Upper lobe of right lung (tissue), 1 donor: ENCODE results near the gene LRRC36. TPM values are rescaled to one million over a fixed set of nuclear protein-coding genes. Genes with fewer than 3 reads are reported as not detected.

Experiments
- ATAC-seq: fragments of 200-7000 bp; cut with Tn5 transposase; one replicate; pipeline ENCODE4 v1.9.1; 2020; ENCODE audit warnings: mild to moderate bottlenecking, moderate library complexity
- DNase-seq: peaks from one replicate; pipeline ENCODE4 v3.0.0-alpha.2; 2020
- H3K27ac ChIP-seq: fragments of 200-600 bp; one replicate; pipeline ENCODE4 v1.8.0; 2022
- H3K27me3 ChIP-seq: fragments of 200-600 bp; one replicate; pipeline ENCODE4 v1.8.0; 2022; ENCODE audit warnings: mild to moderate bottlenecking
- H3K36me3 ChIP-seq: fragments of 200-600 bp; one replicate; pipeline ENCODE4 v1.8.0; 2022
- H3K4me1 ChIP-seq: fragments of 200-600 bp; one replicate; pipeline ENCODE4 v1.8.0; 2022
- H3K4me3 ChIP-seq: fragments of 200-600 bp; one replicate; pipeline ENCODE4 v1.8.0; 2022; ENCODE audit warnings: mild to moderate bottlenecking
- H3K9me3 ChIP-seq: fragments of 200-600 bp; one replicate; pipeline ENCODE4 v1.8.0; 2022
- intact Hi-C: fragments of 100-400 bp; cut with DNase I; formaldehyde crosslinking; loops from one replicate; pipeline ENCODE4 v1.11.0; 2022
- total RNA-seq: library from RNA; stranded (reverse); fragmentation: NEBNext Ultra II Directional; extraction: Animal tissue kit (Norgen Biotek cat#: 25700); gene quantifications from one replicate; pipeline ENCODE4 v1.2.1, GENCODE V29; 2021
- TF ChIP-seq, protein P1 (sequence below): fragments of 200-600 bp; IDR thresholded peaks from one replicate; pipeline ENCODE4 v1.8.0; 2022; ENCODE audit warnings: antibody characterized with exemption
- donor health status: DM: no; HTN: yes; CAD: no; lungs with severe emphysema.

Gene LRRC36
- total RNA-seq, 1 donor from 2014 or later = 27.4 TPM

DNA sequence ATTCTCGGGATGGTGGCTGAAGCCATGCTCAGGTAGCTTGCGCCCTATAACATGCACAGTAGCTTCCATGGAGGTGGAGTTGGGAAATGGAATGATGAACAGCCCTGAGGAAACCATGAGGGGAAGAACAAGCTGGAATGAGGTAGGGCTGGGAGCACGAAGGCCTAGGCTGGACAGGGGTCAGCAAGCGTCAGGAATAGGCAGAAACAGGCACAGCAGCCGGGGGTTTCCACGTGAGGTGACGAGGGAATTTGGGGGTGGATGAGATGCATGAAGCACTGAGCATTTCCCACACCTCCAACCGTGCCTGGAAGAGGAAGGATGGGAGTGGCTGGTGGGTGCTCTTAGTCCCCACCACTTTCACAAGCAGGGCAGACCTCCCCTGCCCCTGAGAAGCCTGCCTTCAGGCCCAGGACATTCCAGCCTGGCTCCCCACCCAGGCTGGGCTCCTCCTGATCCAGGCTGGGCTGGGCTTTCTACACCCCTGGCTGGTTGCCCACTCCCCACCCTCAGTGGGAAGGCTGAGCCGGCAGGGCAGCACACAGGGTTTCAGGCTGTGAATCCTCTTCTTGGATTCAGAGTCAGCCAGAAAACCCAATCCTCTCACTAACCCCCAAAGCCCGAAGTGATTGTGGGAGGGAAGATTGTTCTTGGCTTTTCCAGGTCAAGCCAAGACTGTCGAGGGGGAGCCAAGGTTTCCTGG lies 25.4 kb upstream of the LRRC36 start:
- TF ChIP-seq, protein P1, sequence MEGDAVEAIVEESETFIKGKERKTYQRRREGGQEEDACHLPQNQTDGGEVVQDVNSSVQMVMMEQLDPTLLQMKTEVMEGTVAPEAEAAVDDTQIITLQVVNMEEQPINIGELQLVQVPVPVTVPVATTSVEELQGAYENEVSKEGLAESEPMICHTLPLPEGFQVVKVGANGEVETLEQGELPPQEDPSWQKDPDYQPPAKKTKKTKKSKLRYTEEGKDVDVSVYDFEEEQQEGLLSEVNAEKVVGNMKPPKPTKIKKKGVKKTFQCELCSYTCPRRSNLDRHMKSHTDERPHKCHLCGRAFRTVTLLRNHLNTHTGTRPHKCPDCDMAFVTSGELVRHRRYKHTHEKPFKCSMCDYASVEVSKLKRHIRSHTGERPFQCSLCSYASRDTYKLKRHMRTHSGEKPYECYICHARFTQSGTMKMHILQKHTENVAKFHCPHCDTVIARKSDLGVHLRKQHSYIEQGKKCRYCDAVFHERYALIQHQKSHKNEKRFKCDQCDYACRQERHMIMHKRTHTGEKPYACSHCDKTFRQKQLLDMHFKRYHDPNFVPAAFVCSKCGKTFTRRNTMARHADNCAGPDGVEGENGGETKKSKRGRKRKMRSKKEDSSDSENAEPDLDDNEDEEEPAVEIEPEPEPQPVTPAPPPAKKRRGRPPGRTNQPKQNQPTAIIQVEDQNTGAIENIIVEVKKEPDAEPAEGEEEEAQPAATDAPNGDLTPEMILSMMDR = no peak
- no peaks in the 10 kb centered on the region for H3K27me3 ChIP-seq
- H3K4me3 ChIP-seq = no peak overlapping the region
- peak; percentile 28 for ATAC-seq
- intact Hi-C loops = no loop called here
- no peaks in the 10 kb centered on the region for H3K36me3 ChIP-seq
- no peaks in the 10 kb centered on the region for H3K4me1 ChIP-seq
- H3K9me3 ChIP-seq = no peaks in the 10 kb centered on the region
- H3K27ac ChIP-seq = no peak overlapping the region
- DNase-seq = peak; percentile 66

DNA sequence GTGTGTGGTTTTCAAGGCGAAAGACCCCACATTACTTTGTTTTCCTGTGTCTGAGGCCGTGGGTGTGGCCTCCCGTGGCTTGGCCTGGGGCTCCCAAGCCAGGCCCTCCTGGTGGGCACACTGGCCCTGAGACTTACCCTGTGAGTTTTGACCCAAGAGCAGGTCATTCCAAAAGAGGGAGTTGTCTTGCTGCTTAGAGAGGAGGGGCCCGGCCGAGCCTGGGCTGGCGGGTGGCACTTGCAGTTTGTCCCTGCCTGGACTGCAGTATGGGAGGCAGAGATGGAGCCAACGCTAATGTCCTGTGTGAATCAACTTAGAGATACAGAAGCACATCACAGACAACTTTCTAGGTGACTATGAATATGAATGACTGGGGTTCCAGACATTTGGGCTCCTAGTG lies 24.5 kb upstream of the LRRC36 start:
- H3K4me3 ChIP-seq = no peak overlapping the region

DNA sequence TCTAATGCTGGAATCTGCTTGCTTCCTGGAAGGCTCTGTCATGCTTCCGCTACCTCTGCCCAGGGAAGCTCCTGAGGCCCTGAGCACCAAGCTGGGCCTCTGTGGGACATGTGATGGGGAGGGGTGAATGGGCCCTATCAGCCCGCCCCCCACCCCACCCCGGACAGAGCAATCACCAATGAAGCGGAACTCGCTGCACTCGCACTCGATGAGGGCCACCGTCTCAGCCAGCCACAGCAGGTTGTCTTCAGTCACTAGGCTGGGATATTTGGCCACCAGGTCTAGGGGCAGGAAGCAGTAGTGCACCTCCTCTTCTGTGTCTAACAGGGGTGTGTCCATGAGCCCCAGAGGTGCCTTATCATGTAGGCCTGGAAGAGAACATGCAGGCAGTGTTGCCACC lies 23.6 kb upstream of the LRRC36 start:
- TF ChIP-seq, protein P1 = no peak
- no peak for ATAC-seq
- no peak for DNase-seq
- Histone ChIP-seq H3K4me1 (no peaks in the 10 kb centered on the region), H3K9me3 (no peaks in the 10 kb centered on the region), H3K36me3 (no peaks in the 10 kb centered on the region), H3K27me3 (no peaks in the 10 kb centered on the region), H3K4me3 (no peak overlapping the region), H3K27ac (no peak overlapping the region)
- intact Hi-C loops = no loop called here

More for the DNA sequence above, 24.5 kb upstream of the LRRC36 start:
- no peaks in the 10 kb centered on the region for H3K9me3 ChIP-seq
- H3K27ac ChIP-seq = no peak overlapping the region
- no peaks in the 10 kb centered on the region for H3K27me3 ChIP-seq
- DNase-seq = no peak
- TF ChIP-seq, protein P1 = no peak
- ATAC-seq = no peak
- H3K4me1 ChIP-seq = no peaks in the 10 kb centered on the region
- H3K36me3 ChIP-seq = no peaks in the 10 kb centered on the region
- intact Hi-C loops = no loop called here

DNA sequence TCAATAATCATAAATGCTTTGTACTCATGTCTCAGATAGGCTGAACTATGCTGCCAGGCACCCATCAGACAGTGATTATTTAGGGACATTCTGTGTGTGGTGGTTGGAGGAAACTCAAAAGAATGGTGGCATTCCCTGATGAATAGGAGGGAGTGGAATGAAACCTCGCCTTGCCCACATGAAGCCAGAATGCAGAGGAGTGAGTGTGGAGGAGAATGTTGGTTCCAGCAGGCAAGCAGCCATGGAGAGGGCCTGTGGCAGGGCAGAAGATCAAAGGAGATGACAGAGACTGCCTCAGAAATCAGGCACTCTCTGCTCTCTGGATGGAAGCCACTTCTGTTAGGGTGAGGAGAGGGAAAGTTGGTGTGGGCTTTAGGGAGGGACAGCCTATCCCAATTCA lies 22.6 kb upstream of the LRRC36 start:
- Histone ChIP-seq H3K36me3 (no peaks in the 10 kb centered on the region), H3K4me3 (no peak overlapping the region), H3K9me3 (no peaks in the 10 kb centered on the region), H3K4me1 (no peaks in the 10 kb centered on the region), H3K27me3 (no peaks in the 10 kb centered on the region), H3K27ac (no peak overlapping the region)
- TF ChIP-seq, protein P1 = no peak
- intact Hi-C loops = no loop called here
- no peak for ATAC-seq
- DNase-seq = no peak

DNA sequence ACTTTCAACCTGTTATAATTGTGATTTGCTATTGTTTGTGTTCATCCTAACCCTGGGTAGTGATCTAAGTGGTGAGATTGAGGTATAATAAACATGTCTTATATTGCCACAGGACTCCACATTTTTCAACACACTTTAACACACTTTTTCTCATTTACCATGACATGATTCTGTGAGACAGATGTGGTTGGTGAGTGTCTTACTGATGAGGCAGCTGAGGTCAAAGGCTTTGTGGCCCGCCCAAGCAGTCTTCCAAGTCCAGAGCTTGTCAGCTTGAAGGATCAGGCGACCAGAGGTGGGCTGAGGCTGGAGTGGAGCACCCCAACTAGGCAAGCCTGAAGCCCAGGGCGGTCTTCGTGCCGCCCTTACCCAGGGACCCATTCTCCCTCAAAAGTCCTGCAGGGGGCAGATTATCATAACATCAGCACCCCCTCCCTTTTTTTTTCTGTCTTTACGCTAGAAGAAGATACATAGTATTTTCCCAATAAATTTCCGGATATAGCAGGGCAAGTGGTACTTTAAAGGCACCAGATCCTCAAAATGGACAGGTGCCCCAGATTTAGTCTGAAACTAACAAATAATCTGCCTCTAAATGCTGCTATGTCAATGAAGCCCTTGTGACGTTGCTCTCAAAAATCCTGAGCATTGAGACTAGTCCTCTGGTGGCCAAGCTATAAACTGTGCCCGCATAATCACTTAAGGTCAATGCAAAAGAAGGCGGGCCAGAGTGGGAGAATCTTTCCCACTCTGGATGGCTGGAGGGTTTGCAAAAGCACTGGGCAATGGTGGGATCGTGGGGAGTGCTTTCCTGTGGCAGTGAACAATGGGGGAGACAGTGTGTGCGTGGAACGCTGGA lies 21.2 kb upstream of the LRRC36 start:
- no peak for DNase-seq
- intact Hi-C loops = no loop called here

More for the DNA sequence above, 21.2 kb upstream of the LRRC36 start:
- Histone ChIP-seq H3K4me1 (no peaks in the 10 kb centered on the region), H3K4me3 (no peak overlapping the region), H3K27me3 (no peaks in the 10 kb centered on the region), H3K9me3 (no peaks in the 10 kb centered on the region), H3K27ac (no peak overlapping the region), H3K36me3 (no peaks in the 10 kb centered on the region)
- TF ChIP-seq, protein P1 = no peak
- no peak for ATAC-seq
